Measurements from ENCODE around the gene TGIF1. TPM values are rescaled to one million over a fixed set of nuclear protein-coding genes. Genes with fewer than 3 reads are reported as not detected.

Gene TGIF1
- total and polyA plus RNA-seq, 9 of the 15 experiments (the other 6 are each of a cell fraction or from before 2014, with no cell fraction given), result 16.1 to 77.7 (median 44.6) TPM

DNA sequence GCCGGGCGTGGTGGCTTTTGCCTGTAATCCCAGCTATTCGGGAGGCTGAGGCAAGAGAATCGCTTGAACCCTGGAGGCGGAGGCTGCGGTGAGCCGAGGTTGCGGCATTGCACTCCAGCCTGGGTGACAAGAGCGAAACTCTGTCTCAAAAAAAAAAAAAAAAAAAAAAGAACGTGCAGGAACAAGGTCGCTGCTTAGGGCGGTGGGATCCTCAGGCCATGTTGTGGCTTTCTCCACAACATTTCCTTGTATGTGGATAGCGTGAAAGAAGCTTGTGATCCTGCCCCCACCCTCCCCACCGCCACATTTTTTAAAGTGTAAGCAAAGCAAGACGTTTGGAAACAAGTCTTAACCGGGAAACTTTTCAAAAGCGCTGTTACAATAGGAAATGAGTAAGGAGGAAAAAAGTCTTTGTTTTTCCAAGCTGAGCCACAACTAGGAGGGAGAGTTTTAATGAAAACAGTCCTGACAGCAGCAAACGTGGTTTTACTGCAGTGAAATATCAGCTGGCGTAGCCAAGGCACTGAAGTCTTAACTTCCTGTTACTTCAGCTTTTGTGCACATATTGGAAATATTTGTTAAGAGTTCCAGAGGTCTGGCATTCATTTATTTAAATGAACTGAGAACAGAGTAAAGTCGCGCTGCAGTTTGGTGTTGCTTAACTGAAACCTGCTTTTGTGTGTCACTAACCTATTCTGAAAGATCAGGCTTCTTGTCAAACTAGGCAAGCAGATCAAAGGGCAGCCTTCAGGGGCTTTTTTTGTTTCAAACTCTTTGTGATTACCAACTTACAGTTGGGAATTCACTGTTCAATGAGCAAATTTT lies 3.8 kb downstream of the TGIF1 start (continued):
- TF ChIP-seq, protein P1, sequence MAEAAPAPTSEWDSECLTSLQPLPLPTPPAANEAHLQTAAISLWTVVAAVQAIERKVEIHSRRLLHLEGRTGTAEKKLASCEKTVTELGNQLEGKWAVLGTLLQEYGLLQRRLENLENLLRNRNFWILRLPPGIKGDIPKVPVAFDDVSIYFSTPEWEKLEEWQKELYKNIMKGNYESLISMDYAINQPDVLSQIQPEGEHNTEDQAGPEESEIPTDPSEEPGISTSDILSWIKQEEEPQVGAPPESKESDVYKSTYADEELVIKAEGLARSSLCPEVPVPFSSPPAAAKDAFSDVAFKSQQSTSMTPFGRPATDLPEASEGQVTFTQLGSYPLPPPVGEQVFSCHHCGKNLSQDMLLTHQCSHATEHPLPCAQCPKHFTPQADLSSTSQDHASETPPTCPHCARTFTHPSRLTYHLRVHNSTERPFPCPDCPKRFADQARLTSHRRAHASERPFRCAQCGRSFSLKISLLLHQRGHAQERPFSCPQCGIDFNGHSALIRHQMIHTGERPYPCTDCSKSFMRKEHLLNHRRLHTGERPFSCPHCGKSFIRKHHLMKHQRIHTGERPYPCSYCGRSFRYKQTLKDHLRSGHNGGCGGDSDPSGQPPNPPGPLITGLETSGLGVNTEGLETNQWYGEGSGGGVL (CRISPR knock-in tag; IDR thresholded peaks at IDR 0.05), result no peak
- no peak for TF ChIP-seq U2AF2 (optimal IDR thresholded peaks at IDR 0.05; ENCODE audit: low read depth, low read length)
- TF ChIP-seq CEBPG (CRISPR knock-in tag; IDR thresholded peaks at IDR 0.05), result peak; percentile 53; the same call in 1 of the 2 replicates
- peak in 1 of 2 experiments; percentile 61; a peak in 2 of 4 replicates for TF ChIP-seq CEBPG (tag; conservative IDR thresholded peaks at IDR 0.05 in 1 of 2, IDR thresholded peaks at IDR 0.05 in 1 of 2)
- no peak for TF ChIP-seq BCOR (IDR thresholded peaks at IDR 0.05)
- no peak for TF ChIP-seq NCOA2 (IDR thresholded peaks at IDR 0.05; ENCODE audit: partially characterized antibody in 2 of 2)
- no peak for TF ChIP-seq CEBPB (tag; IDR thresholded peaks at IDR 0.05)
- TF ChIP-seq TEAD1 (CRISPR knock-in tag; IDR thresholded peaks at IDR 0.05), result peak; percentile 5 to 74; a peak in 1 of 4 replicates
- TF ChIP-seq SUPT5H (IDR thresholded peaks at IDR 0.05), result no peak
- TF ChIP-seq SREBF2 (CRISPR knock-in tag; IDR thresholded peaks at IDR 0.05), result no peak
- no peak for TF ChIP-seq ZNF41 (CRISPR knock-in tag; conservative IDR thresholded peaks at IDR 0.05)
- TF ChIP-seq, protein P2, sequence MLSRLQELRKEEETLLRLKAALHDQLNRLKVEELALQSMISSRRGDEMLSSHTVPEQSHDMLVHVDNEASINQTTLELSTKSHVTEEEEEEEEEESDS (CRISPR knock-in tag; IDR thresholded peaks at IDR 0.05), result no peak
- TF ChIP-seq RBBP5 (IDR thresholded peaks at IDR 0.05; ENCODE audit: borderline replicate concordance, insufficient read depth, low read length, poor library complexity, severe bottlenecking), result peak; percentile 67
- TF ChIP-seq CHD1 (IDR thresholded peaks at IDR 0.05; ENCODE audit: low read length), result peak; percentile 76
- TF ChIP-seq SRF (CRISPR knock-in tag; IDR thresholded peaks at IDR 0.05), result no peak
- no peak for TF ChIP-seq ZNF324 (CRISPR knock-in tag; IDR thresholded peaks at IDR 0.05)
- peak; percentile 24 for TF ChIP-seq HNRNPLL (IDR thresholded peaks at IDR 0.05; ENCODE audit: low read depth, low read length, poor library complexity, severe bottlenecking)
- peak; percentile 86 for TF ChIP-seq MXI1 (IDR thresholded peaks at IDR 0.05; ENCODE audit: low read depth, low read length)
- no peak for TF ChIP-seq ARHGAP35 (IDR thresholded peaks at IDR 0.05; ENCODE audit: partially characterized antibody)

All from K562 (cell line).